ENCODE data around the gene IMPG2.

DNA sequence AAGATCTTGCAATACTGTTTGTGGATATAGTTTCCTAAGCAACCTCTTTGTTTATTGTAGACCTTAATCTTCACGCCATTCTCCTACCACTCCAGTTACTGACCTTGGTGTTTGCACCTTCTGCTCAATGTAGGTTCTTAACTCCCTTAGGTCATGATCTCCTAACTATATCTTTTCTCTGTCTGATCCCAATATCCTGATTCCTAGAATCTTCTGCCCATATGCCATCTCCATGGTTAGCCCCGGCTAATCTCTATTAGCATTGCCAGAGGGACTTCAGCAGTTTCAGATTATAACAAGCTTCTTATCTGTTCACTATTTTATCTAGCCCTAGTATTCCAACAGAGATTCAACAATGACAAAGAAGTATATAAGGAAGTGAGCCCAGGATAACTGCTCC, 64.9 kb downstream of the IMPG2 start:
- TF ChIP-seq, protein P1, sequence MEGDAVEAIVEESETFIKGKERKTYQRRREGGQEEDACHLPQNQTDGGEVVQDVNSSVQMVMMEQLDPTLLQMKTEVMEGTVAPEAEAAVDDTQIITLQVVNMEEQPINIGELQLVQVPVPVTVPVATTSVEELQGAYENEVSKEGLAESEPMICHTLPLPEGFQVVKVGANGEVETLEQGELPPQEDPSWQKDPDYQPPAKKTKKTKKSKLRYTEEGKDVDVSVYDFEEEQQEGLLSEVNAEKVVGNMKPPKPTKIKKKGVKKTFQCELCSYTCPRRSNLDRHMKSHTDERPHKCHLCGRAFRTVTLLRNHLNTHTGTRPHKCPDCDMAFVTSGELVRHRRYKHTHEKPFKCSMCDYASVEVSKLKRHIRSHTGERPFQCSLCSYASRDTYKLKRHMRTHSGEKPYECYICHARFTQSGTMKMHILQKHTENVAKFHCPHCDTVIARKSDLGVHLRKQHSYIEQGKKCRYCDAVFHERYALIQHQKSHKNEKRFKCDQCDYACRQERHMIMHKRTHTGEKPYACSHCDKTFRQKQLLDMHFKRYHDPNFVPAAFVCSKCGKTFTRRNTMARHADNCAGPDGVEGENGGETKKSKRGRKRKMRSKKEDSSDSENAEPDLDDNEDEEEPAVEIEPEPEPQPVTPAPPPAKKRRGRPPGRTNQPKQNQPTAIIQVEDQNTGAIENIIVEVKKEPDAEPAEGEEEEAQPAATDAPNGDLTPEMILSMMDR (IDR thresholded peaks at IDR 0.05; ENCODE audit: poor library complexity): no peak
- TF ChIP-seq EZH2 (IDR thresholded peaks at IDR 0.05; ENCODE audit: borderline replicate concordance): no peak

Data from hepatocyte (in vitro differentiated cells).